Smooth muscle cell (in vitro differentiated cells): Measurements from ENCODE around the gene CRYGN. TPM values are rescaled to one million over a fixed set of nuclear protein-coding genes. Genes with fewer than 3 reads are reported as not detected.

ENCODE experiments used
- DNase-seq: peaks from one replicate; lab custom pipeline; 2025; ENCODE audit not compliant: unreplicated experiment; lab: John Stamatoyannopoulos, UW
- H2AFZ ChIP-seq: fragments of 200-600 bp; sonication (generic); 2 replicates; pipeline ENCODE4 v1.6.0; 2016; ENCODE audit warnings: antibody characterized with exemption, low read depth, mild to moderate bottlenecking
- H3F3A ChIP-seq: fragments of 200-600 bp; sonication (generic); 2 replicates; pipeline ENCODE4 v1.6.0; 2017; ENCODE audit warnings: antibody characterized with exemption, low read depth
- H3K27ac ChIP-seq: fragments of 200-600 bp; sonication (generic); 2 replicates; pipeline ENCODE4 v1.5.1; 2016; ENCODE audit warnings: low read depth, mild to moderate bottlenecking
- H3K27me3 ChIP-seq: fragments of 200-600 bp; sonication (generic); 2 replicates; pipeline ENCODE4 v1.6.1; 2016; ENCODE audit warnings: low read depth, mild to moderate bottlenecking
- H3K36me3 ChIP-seq: fragments of 200-600 bp; sonication (generic); 2 replicates; pipeline ENCODE4 v1.5.1; 2016; ENCODE audit warnings: low read depth
- H3K4me1 ChIP-seq: fragments of 200-600 bp; sonication (generic); 2 replicates; pipeline ENCODE4 v1.5.1; 2016; ENCODE audit warnings: low read depth
- H3K4me2 ChIP-seq: fragments of 200-600 bp; sonication (generic); 2 replicates; pipeline ENCODE4 v1.6.0; 2016; ENCODE audit warnings: mild to moderate bottlenecking
- H3K4me3 ChIP-seq: fragments of 200-600 bp; sonication (generic); 2 replicates; pipeline ENCODE4 v1.5.1; 2016; ENCODE audit warnings: mild to moderate bottlenecking
- H3K79me2 ChIP-seq: fragments of 200-600 bp; sonication (generic); 2 replicates; pipeline ENCODE4 v1.6.0; 2016; ENCODE audit warnings: low read depth, mild to moderate bottlenecking
- H3K9ac ChIP-seq: fragments of 200-600 bp; sonication (generic); 2 replicates; pipeline ENCODE4 v1.6.0; 2016; ENCODE audit warnings: low read depth
- H3K9me3 ChIP-seq: fragments of 200-600 bp; sonication (generic); replicated peaks from 2 replicates; pipeline ENCODE4 v1.5.1; 2016; ENCODE audit warnings: low read depth
- H4K20me1 ChIP-seq: fragments of 200-600 bp; sonication (generic); 2 replicates; pipeline ENCODE4 v1.6.0; 2016; ENCODE audit warnings: low read depth
- WGBS: methylation state at CpG from one replicate; pipeline ENCODE4 v1.1.7; 2016; ENCODE audit warnings: low lambda C conversion rate; 5-methylcytosine and 5-hydroxymethylcytosine counted together
- polyA plus RNA-seq: library from polyadenylated mRNA; unstranded; fragments of >200 nt; fragmentation: Nextera tagmentation; extraction: Ambion mirVana; gene quantifications from 2 replicates; pipeline ENCODE4 v1.2.1, GENCODE V29; 2016
- total RNA-seq: library from RNA; depleted of rRNA; stranded (reverse); fragments of >200 nt; gene quantifications from 2 replicates; pipeline ENCODE4 v1.2.3, GENCODE V29; 2014
- TF ChIP-seq, protein P1 (sequence below): fragments of 200-600 bp; sonication (generic); IDR thresholded peaks from 2 replicates; pipeline ENCODE4 v1.5.1; 2017; ENCODE audit warnings: borderline replicate concordance, mild to moderate bottlenecking, antibody characterized with exemption; ENCODE audit not compliant: insufficient read depth, poor library complexity, severe bottlenecking

Gene CRYGN
- total and polyA plus RNA-seq, 2 experiments from 2014 or later, result 0.13 TPM; not detected in 1

DNA sequence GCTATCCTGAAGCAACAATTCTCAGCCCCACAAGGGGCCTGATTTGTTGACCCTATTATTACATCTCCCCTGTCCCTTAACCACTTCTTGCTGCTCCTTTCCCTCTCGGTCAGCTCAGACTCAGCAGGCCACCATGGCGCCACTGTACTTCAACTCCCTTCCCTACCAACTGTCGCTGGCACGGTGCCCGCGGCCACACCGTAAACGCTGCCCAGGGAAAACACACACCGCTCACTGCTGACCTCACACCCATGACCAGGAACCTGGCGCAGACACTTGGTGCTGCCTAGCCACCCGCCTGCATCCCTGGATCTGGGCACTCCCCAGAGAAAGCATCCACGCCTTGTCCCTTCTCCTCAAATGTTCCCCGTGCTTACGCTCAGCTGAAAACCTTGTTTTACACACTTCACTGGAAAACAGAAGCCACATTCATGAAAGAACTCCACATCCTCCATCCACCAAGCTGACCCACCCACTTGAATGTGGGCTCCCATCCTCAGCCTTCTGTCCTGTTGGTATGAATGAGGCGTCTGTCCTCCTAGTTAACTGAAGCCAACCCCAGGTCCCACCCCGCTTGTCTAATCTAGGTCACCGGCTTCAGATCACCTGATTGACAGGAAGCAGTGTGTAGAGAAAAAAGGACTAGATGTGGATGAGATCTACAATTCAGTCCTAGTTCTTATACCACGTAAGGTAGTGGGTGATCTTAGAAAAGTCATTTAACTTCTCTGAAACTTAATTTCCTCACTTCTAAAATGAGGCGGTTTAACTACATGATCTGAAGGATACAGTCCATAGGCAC lies 28.5 kb upstream of the CRYGN start:
- no peak overlapping the region for H3K27ac ChIP-seq
- 95% methylated on average over 19 of the region's 19 CpGs for WGBS

DNA sequence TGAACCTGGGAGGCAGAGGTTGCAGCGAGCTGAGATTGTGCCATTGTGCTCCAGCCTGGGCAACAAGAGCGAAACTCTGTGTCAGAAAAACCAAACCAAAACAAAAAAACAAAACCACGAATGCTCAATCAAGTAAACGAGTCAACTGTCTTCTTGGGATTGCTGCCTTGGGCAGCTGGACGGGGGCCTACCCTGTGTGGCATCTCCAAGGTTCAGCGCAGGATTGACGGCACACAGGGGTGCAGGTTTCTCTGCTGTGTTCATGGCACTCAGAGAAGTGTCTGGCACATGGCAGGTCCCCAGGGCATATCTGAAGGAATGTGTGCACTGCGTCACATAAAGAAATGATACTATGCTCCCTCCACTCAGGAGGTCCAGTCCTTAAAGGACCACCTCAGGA lies 25.2 kb upstream of the CRYGN start:
- Histone ChIP-seq H4K20me1 (peaks cover 3% of the 10 kb centered on the region), H3K4me2 (no peak overlapping the region), H2AFZ (no peak overlapping the region), H3K9ac (no peak overlapping the region), H3K4me3 (no peak overlapping the region), H3K27ac (no peak overlapping the region), H3K79me2 (no peaks in the 10 kb centered on the region), H3K36me3 (peaks cover 16% of the 10 kb centered on the region), H3K9me3 (no peaks in the 10 kb centered on the region), H3F3A (no peaks in the 10 kb centered on the region), H3K27me3 (no peaks in the 10 kb centered on the region), H3K4me1 (peaks cover 4% of the 10 kb centered on the region)
- DNase-seq, result no peak
- over 99% methylated on average over 8 of the region's 8 CpGs for WGBS
- TF ChIP-seq, protein P1, sequence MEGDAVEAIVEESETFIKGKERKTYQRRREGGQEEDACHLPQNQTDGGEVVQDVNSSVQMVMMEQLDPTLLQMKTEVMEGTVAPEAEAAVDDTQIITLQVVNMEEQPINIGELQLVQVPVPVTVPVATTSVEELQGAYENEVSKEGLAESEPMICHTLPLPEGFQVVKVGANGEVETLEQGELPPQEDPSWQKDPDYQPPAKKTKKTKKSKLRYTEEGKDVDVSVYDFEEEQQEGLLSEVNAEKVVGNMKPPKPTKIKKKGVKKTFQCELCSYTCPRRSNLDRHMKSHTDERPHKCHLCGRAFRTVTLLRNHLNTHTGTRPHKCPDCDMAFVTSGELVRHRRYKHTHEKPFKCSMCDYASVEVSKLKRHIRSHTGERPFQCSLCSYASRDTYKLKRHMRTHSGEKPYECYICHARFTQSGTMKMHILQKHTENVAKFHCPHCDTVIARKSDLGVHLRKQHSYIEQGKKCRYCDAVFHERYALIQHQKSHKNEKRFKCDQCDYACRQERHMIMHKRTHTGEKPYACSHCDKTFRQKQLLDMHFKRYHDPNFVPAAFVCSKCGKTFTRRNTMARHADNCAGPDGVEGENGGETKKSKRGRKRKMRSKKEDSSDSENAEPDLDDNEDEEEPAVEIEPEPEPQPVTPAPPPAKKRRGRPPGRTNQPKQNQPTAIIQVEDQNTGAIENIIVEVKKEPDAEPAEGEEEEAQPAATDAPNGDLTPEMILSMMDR, result no peak

More for the DNA sequence above, 28.5 kb upstream of the CRYGN start:
- peaks cover 12% of the 10 kb centered on the region for H3K4me1 ChIP-seq
- H3K4me3 ChIP-seq, result no peak overlapping the region
- peaks cover 22% of the 10 kb centered on the region for H3K36me3 ChIP-seq
- H3K9me3 ChIP-seq, result no peaks in the 10 kb centered on the region
- no peaks in the 10 kb centered on the region for H3K27me3 ChIP-seq
- TF ChIP-seq, protein P1, result no peak
- no peak overlapping the region for H3K4me2 ChIP-seq
- no peak for DNase-seq
- H3K79me2 ChIP-seq, result no peaks in the 10 kb centered on the region
- no peak overlapping the region for H2AFZ ChIP-seq
- H4K20me1 ChIP-seq, result peaks cover 6% of the 10 kb centered on the region
- H3K9ac ChIP-seq, result no peak overlapping the region
- no peaks in the 10 kb centered on the region for H3F3A ChIP-seq

DNA sequence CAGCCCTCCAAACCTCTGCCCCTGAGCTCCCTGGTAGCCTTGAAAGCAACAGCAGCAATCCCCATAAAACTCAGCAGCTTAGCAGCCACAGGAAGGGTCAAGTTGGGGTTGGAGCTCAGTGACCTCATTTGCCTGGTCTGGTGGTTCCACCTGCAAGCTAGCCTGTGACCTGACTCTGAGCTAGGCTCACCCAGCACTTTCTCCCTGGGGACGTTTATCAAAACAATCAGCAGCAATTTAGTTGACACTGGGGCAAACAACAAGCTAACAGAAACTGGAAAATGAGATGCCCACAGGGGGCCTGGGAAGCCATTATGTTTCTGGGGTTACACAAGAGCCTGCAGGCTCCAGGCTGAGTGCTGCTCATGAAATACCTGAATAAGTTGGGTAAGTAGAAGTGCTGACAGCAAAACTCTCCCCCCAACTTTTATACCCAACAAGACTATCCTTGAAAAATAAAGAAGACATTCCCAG lies 22.4 kb upstream of the CRYGN start:
- peaks cover 11% of the 10 kb centered on the region for H3K36me3 ChIP-seq
- H3F3A ChIP-seq, result no peaks in the 10 kb centered on the region
- no peak overlapping the region for H3K4me3 ChIP-seq
- H3K27me3 ChIP-seq, result no peaks in the 10 kb centered on the region
- 77% methylated on average over 1 of the region's 1 CpG for WGBS
- TF ChIP-seq, protein P1, result no peak
- no peak overlapping the region for H3K9ac ChIP-seq
- peaks cover 11% of the 10 kb centered on the region for H3K4me1 ChIP-seq
- no peak overlapping the region for H3K4me2 ChIP-seq
- H3K9me3 ChIP-seq, result no peaks in the 10 kb centered on the region
- H4K20me1 ChIP-seq, result no peaks in the 10 kb centered on the region
- no peak overlapping the region for H2AFZ ChIP-seq
- H3K27ac ChIP-seq, result no peak overlapping the region
- no peaks in the 10 kb centered on the region for H3K79me2 ChIP-seq
- DNase-seq, result no peak

DNA sequence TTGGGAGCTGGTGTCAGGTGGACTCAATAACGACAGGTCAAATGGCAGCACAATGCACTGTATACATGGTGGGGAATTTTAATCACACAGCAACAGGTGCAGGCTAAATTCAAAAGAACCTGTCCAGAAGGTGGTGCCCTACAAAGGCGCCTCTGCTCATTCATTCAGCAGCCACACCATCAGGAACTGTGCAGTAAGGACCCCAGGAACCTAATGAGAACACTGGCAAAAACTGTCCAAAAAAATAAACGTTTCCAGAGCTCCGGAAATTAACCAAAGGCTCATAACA lies 21.9 kb upstream of the CRYGN start:
- 94% methylated on average over 4 of the region's 4 CpGs for WGBS
- TF ChIP-seq, protein P1, result no peak
- no peaks in the 10 kb centered on the region for H4K20me1 ChIP-seq
- no peak overlapping the region for H3K4me3 ChIP-seq
- no peaks in the 10 kb centered on the region for H3K27me3 ChIP-seq
- H3K9me3 ChIP-seq, result no peaks in the 10 kb centered on the region
- H2AFZ ChIP-seq, result no peak overlapping the region
- no peak for DNase-seq
- no peaks in the 10 kb centered on the region for H3F3A ChIP-seq
- peaks cover 11% of the 10 kb centered on the region for H3K4me1 ChIP-seq
- no peak overlapping the region for H3K4me2 ChIP-seq
- H3K9ac ChIP-seq, result no peak overlapping the region
- no peaks in the 10 kb centered on the region for H3K79me2 ChIP-seq
- H3K27ac ChIP-seq, result no peak overlapping the region
- peaks cover 11% of the 10 kb centered on the region for H3K36me3 ChIP-seq
